ENCODE results near the gene RPIA. TPM values are rescaled to one million over a fixed set of nuclear protein-coding genes. Genes with fewer than 3 reads are reported as not detected.

The RPIA gene
- total RNA-seq, 1 donor from 2014 or later, result 11.5 TPM

DNA sequence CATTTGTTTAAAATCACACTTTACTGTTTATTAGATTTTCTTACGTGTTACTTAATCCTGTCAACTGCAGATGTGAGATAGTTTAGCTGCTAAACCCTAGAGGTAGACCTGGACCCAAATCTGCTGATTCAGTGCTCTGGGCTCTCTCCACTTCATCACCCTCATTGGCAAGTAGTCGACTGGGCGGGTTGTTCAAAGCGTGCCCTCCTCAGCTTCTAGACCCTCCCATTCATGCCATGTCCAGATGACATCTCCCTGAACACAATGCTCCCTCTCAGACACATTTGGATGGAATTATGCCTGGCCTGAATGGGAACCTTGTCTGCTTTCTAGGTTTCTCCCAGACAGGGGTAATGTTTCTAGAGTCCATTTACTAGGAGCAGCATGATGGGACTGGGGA is 43.7 kb downstream of the RPIA start:
- Mint-ChIP-seq H3K27me3 (ENCODE audit: insufficient read depth, low read depth) (no peaks in the 10 kb centered on the region), H3K4me3 (no peak overlapping the region)

DNA sequence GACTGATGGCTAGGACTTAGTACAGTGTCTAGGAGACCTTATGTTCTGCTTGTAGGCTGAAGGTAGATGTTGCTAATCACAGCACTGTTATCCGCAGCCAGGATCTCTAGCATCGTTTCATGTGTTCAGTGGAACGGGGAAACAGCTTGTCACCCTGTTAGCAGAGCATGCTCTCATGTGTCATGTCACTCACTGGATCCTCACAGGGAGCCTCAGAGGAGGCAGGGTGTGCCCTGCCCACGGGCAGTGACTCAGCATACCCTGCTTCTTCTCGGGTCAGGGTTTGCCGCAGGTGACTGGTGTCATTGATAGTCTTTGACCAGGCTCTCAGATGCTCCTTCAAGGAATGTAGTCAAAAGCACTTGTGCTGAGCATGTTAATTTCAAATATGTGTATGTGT is 44.4 kb downstream of the RPIA start:
- Histone ChIP-seq H3K79me2 (ENCODE audit: low read depth) (no peaks in the 10 kb centered on the region), H4K20me1 (ENCODE audit: low read depth) (no peaks in the 10 kb centered on the region), H3K9ac (no peak overlapping the region), H2AFZ (replicated peaks) (no peak overlapping the region), H3K4me1 (no peaks in the 10 kb centered on the region), H3K4me3 (no peak overlapping the region), H3K4me2 (no peak overlapping the region), H3F3A (ENCODE audit: low read depth) (no peaks in the 10 kb centered on the region), H3K27me3 (no peaks in the 10 kb centered on the region), H3K27ac (no peak overlapping the region), H3K9me3 (ENCODE audit: low read depth) (no peaks in the 10 kb centered on the region), H3K36me3 (no peaks in the 10 kb centered on the region)
- no peak for DNase-seq (ENCODE audit: low spot score)
- no peaks in the 10 kb centered on the region for H3K4me1 Mint-ChIP-seq
- H3K27me3 Mint-ChIP-seq (ENCODE audit: insufficient read depth, low read depth), result no peaks in the 10 kb centered on the region
- H3K36me3 Mint-ChIP-seq, result peaks cover 14% of the 10 kb centered on the region
- no peak overlapping the region for H3K4me3 Mint-ChIP-seq
- H3K9me3 Mint-ChIP-seq, result no peaks in the 10 kb centered on the region
- TF ChIP-seq EZH2 (IDR thresholded peaks at IDR 0.05) (no peak), EZH2phosphoT487 (IDR thresholded peaks at IDR 0.05) (no peak)
- TF ChIP-seq, protein P1, sequence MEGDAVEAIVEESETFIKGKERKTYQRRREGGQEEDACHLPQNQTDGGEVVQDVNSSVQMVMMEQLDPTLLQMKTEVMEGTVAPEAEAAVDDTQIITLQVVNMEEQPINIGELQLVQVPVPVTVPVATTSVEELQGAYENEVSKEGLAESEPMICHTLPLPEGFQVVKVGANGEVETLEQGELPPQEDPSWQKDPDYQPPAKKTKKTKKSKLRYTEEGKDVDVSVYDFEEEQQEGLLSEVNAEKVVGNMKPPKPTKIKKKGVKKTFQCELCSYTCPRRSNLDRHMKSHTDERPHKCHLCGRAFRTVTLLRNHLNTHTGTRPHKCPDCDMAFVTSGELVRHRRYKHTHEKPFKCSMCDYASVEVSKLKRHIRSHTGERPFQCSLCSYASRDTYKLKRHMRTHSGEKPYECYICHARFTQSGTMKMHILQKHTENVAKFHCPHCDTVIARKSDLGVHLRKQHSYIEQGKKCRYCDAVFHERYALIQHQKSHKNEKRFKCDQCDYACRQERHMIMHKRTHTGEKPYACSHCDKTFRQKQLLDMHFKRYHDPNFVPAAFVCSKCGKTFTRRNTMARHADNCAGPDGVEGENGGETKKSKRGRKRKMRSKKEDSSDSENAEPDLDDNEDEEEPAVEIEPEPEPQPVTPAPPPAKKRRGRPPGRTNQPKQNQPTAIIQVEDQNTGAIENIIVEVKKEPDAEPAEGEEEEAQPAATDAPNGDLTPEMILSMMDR (IDR thresholded peaks at IDR 0.05), result no peak
- H3K27ac Mint-ChIP-seq, result no peak overlapping the region

More for the DNA sequence above, 43.7 kb downstream of the RPIA start:
- Mint-ChIP-seq H3K9me3 (no peaks in the 10 kb centered on the region), H3K36me3 (peaks cover 11% of the 10 kb centered on the region), H3K4me1 (no peaks in the 10 kb centered on the region), H3K27ac (no peak overlapping the region)
- no peaks in the 10 kb centered on the region for H3K9me3 ChIP-seq (ENCODE audit: low read depth)
- H2AFZ ChIP-seq (replicated peaks), result no peak overlapping the region
- H3K4me1 ChIP-seq, result no peaks in the 10 kb centered on the region
- no peaks in the 10 kb centered on the region for H3K36me3 ChIP-seq
- H3K27ac ChIP-seq, result no peak overlapping the region
- no peak for DNase-seq (ENCODE audit: low spot score)
- no peak overlapping the region for H3K9ac ChIP-seq
- no peaks in the 10 kb centered on the region for H3K79me2 ChIP-seq (ENCODE audit: low read depth)
- no peak overlapping the region for H3K4me3 ChIP-seq
- H3K4me2 ChIP-seq, result no peak overlapping the region
- no peaks in the 10 kb centered on the region for H3K27me3 ChIP-seq
- H4K20me1 ChIP-seq (ENCODE audit: low read depth), result no peaks in the 10 kb centered on the region
- H3F3A ChIP-seq (ENCODE audit: low read depth), result no peaks in the 10 kb centered on the region
- TF ChIP-seq, protein P1 (IDR thresholded peaks at IDR 0.05), result no peak
- no peak for TF ChIP-seq EZH2phosphoT487 (IDR thresholded peaks at IDR 0.05)
- TF ChIP-seq EZH2 (IDR thresholded peaks at IDR 0.05), result no peak

DNA sequence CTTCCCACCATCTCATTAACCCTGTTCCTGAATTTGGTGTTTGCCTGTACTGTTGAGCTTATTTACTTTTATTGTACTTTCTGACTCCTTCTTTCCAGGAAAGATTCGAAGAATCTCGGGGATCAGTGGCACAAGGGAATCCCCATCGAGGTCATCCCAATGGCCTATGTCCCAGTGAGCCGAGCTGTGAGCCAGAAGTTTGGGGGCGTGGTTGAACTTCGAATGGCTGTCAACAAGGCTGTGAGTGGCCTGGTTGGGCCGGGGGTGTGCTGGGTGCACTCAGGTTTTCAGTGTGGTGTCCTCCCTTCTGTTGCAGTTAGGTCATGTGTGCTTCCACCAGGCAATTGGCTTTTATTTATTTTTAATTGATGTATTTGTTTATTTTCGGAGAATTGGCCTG is 45.0 kb downstream of the RPIA start:
- no peaks in the 10 kb centered on the region for H3K9me3 Mint-ChIP-seq
- no peak overlapping the region for H2AFZ ChIP-seq (replicated peaks)
- H3K4me3 ChIP-seq, result no peak overlapping the region
- H3K4me3 Mint-ChIP-seq, result no peak overlapping the region
- H3K27ac Mint-ChIP-seq, result no peak overlapping the region
- peaks cover 20% of the 10 kb centered on the region for H3K36me3 Mint-ChIP-seq
- H3F3A ChIP-seq (ENCODE audit: low read depth), result no peaks in the 10 kb centered on the region
- H3K36me3 ChIP-seq, result no peaks in the 10 kb centered on the region
- no peak overlapping the region for H3K4me2 ChIP-seq
- H3K9me3 ChIP-seq (ENCODE audit: low read depth), result no peaks in the 10 kb centered on the region
- no peaks in the 10 kb centered on the region for H3K27me3 ChIP-seq
- H3K79me2 ChIP-seq (ENCODE audit: low read depth), result no peaks in the 10 kb centered on the region
- no peaks in the 10 kb centered on the region for H3K4me1 Mint-ChIP-seq
- no peak for TF ChIP-seq EZH2phosphoT487 (IDR thresholded peaks at IDR 0.05)
- TF ChIP-seq, protein P1 (IDR thresholded peaks at IDR 0.05), result no peak
- TF ChIP-seq EZH2 (IDR thresholded peaks at IDR 0.05), result no peak
- H3K27me3 Mint-ChIP-seq (ENCODE audit: insufficient read depth, low read depth), result no peaks in the 10 kb centered on the region
- H4K20me1 ChIP-seq (ENCODE audit: low read depth), result no peaks in the 10 kb centered on the region
- H3K9ac ChIP-seq, result no peak overlapping the region
- no peak for DNase-seq (ENCODE audit: low spot score)
- no peaks in the 10 kb centered on the region for H3K4me1 ChIP-seq
- no peak overlapping the region for H3K27ac ChIP-seq
